HG02763 (cell line): ENCODE results near the gene NTN4.
"Not testable (repeated sequence)": the region's sequence is repeated elsewhere in the genome, so short reads cannot be mapped to it uniquely, and the experiment has no call there.

ENCODE experiments used
- ATAC-seq: cut with Tn5 transposase; IDR thresholded peaks from one replicate; pipeline ENCODE4 v1.9.1; 2021; ENCODE audit warnings: mild to moderate bottlenecking, moderate library complexity; ENCODE audit not compliant: unreplicated experiment

NTN4 gene

GRCh38 chr12:95671265-95671664 lies 119.3 kb downstream of the NTN4 start:
- ATAC-seq: no peak

DNA sequence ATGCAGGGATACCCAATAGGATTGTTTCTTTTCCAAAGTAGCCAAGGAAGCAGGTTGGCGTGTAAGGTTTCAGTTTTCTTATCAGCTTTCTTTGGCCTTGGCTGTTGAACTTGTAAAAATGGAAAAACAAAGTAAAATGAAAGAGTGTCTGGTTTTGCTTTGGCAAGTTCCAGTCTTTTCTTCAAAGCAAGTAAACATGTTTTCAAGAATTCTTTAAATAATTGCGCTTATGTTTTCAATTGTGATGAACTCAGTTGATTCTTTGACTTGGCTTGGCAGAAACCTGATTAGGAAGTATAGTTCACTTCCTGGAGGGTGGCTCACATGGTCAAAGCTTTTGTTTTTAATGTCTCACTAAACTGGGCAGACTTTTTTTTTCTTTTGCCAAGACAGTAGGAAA lies 127.0 kb downstream of the NTN4 start:
- ATAC-seq: no peak

DNA sequence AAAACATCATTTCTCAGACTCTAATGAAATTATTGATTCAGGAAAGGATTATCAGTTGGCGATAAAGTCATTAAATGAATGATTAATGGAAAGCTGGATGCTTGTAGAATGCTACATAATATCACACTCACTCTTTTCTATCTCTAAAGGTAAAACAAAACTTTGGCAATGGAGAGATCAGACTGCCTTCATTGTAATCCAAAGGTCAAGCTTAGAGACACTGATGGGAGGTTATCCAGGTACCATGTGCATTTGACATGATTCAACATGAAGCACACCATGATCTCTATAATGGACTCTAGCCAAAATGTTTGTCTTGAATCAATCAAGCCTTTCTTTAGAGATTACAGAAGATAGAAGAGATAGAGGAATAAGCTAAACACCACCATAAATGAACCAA lies 129.2 kb downstream of the NTN4 start:
- ATAC-seq: no peak

GRCh38 chr12:95658386-95658785 lies 132.2 kb downstream of the NTN4 start:
- ATAC-seq: no peak

- ATAC-seq: not testable (repeated sequence)
Observed at GRCh38 chr12:95654665-95655064, 135.9 kb downstream of the NTN4 start.

DNA sequence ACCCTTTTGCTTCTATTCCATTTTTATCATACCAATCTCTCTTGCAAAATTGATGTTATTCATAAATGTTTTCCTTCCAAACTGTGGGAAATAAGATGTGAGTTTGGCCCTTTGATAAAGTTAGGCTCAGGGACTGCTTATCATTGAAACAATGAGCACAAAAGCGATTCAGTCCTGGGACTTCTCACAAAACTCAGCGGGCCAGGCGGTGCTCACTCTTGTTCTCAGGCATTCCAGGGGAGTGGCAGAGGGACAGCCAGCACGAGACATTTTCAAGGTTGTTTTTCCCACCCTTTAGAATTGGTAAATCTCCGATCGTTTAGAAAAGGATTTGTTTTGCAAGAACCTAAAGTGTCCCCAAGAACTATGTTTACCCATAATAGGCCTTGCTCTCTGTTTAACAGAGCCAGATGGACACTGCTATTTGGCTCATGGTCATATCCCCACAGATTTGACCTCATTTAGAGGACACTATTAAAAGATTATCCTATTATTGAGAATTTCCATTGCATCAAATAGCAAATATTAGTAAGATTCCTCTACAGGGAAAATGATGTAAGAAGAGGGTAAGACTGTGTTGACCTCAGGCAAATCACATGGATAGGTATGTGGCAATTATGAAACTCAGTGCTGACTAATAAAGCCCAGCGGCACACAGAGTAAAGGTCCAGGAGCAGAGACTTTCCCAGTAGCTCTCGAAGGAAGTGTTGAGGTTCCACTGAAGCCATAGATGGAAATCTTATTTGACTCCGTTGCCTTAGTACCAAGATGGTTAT lies 136.6 kb downstream of the NTN4 start:
- no peak for ATAC-seq

- ATAC-seq: no peak
Observed at GRCh38 chr12:95651681-95652080, 138.9 kb downstream of the NTN4 start.

- no peak for ATAC-seq
Observed at GRCh38 chr12:95648990-95649791, 141.4 kb downstream of the NTN4 start.

- ATAC-seq: no peak
Observed at GRCh38 chr12:95646781-95647190, 143.8 kb downstream of the NTN4 start.

DNA sequence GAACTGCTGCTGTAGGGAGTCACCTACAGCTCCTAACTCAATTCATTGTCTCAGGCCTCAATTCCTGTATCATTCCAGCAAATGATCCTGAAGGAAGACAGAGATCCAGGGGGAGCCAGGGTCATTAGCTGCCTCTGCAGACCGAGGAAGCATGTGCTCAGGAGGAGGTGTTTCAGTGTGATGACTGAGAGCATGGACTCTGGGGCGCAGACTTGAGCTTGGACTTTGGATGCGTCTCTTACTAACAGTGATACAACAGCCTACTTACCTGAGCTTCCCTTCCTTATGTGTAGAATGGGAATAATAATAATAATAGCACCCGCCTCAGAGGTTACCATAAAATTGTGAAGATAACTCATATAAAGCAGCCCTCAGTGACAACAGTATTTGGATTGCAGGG lies 147.3 kb downstream of the NTN4 start:
- ATAC-seq: no peak

DNA sequence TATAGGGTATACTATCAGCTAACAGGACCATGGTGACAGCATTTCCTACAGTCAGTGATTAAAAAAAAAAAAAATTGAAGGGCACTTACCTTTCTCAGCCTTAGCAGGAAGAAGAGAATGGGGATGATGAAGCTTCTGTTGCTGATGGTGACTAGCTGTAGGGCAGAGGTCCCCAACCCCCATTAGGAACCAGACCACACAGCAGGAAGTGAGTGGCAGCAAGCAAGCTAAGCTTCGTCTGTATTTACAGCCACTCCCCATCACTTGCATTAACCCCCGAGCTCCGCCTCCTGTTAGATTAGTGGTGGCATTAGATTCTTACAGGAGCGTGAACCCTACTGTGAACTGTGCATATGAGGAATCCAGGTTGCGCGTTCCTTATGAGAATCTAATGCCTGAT lies 148.0 kb downstream of the NTN4 start:
- no peak for ATAC-seq

DNA sequence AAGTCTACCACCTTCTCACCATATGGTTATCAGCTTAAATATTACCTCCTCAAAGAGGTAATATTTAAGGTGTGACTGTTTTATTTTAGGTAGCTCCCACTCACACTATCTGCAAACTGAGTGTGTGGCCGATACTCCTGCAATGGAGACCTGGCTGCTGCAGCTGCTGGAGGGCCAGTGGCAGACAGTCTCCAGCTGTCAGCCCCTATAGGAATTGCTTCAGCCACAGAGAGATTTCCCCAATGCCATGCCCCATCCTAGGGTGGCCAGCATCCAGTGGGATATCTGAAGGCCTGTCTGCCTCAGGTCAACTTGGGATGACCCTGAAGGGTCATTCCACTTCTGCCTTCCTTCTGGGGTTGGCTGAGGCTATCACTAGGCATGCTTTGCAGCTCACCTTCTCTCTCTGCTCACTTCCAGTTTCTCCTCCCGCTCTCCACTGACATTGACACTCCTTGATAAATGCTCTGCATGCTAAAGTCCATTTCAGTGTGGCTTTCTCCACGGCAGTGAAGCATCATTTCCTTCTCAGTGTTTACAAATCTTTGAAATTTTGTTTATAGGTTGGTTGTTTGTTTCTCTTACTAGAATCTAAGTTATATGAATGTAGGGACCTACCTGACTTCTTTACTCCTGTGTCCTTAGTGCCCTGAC lies 149.1 kb downstream of the NTN4 start:
- ATAC-seq: no peak

DNA sequence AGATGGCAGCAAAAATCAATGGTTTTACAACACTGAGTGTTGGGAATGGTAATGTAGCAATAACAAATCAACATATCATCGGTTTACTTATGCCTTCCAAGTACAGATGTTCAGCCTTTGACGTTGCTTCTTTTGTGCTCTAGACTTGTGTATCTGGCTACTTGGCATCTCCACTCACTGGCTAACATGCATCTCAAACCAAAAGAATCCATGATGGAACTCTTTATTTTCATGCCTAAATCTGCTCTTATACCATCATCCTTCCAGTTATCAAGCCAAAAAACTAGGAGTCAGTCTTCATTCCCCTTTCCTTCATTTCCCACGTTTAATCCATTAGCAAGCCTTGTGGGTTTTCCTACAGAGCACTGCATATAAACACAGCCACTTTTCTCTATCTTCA lies 150.0 kb downstream of the NTN4 start:
- ATAC-seq: no peak

GRCh38 chr12:95637471-95638155 lies 153.0 kb downstream of the NTN4 start:
- no peak for ATAC-seq

GRCh38 chr12:95637010-95637409 lies 153.6 kb downstream of the NTN4 start:
- no peak for ATAC-seq

DNA sequence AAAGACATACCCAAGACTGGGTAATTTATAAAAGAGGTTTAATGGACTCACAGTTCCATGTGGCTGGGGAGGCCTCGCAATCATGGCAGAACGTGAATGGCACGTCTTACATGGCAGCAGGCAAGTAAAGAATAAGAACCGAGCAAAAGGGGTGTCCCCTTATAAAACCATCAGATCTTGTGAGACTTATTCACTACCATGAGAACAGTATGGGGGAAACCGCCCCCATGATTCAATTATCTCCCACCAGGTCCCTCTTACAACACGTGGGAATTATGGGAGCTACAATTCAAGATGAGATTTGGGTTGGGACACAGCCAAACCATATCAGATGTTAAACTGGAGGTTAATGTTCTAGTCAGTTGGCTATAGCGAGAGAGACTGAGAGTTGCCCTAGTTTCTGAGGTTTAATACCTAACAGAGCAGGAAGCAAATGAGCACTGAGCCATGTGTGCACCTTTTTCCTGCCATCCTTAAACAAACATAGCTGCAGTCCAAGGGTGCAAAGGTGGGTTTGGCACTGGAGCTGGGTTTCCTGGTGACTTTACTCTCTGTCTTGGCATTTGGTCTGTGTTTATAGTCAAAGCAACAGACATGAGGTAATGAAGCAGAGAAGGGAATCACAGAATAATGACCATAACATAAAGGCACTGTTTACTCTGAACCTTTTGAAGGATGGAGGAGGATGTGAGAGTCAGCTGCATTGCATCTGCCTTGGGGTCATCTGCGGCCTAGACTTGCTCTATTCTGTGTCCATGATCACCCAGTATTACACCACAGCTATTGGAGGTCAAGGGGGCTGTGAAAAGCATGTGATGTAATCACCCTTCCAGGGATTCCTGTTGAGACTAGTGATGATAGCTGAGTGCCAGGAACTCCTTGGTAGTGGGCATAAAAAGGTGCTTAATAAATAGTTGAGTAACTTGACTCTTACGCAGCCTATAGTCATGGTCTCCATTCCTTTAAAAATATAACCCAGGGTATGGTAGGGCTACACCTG lies 155.6 kb downstream of the NTN4 start:
- no peak for ATAC-seq

GRCh38 chr12:95633732-95634465 lies 156.7 kb downstream of the NTN4 start:
- ATAC-seq: no peak

DNA sequence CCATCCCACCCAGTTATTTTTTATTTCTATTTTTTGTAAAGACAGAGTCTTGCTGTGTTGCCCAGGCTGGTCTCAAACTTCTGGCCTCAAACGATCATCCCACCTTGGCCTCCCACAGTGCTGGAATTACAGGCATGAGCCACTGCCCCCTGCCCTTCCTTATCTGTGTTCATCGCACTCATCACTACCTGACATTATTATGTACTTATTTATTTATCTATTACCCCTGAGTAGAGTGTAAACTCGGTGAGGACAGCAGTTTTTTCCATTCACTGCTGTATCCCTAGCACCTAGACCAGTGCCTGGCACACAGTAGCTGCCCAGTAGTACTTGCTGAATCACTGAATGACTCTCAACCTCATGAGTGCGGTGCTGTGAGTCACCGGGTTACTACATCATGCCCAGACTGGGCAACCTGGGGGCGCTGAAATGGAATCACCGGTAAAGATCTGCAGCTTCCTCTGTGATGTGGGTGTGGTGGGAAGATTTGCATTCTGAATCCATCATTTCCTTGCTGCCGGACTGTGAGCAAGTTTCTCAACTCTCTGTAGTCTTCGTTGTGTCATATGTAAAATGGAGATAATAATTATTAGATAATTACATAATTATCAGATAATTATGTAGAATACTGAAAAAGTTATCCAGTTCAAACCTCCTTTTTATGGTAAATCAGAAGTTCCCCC lies 157.4 kb downstream of the NTN4 start:
- ATAC-seq: no peak

- no peak for ATAC-seq
Observed at GRCh38 chr12:95630496-95630895, 160.1 kb downstream of the NTN4 start.
